HG03159 (cell line): ENCODE measurements around the gene TRIM23.
A peak's percentile ranks its signal among the peaks of the same experiment; 100 is the strongest.
"Not testable (repeated sequence)": the region's sequence is repeated elsewhere in the genome, so short reads cannot be mapped to it uniquely, and the experiment has no call there.

Experiments used
- ATAC-seq: cut with Tn5 transposase; IDR thresholded peaks from one replicate; pipeline ENCODE4 v1.9.1; 2021; ENCODE audit warnings: mild to moderate bottlenecking, moderate library complexity; ENCODE audit not compliant: unreplicated experiment

TRIM23 gene

DNA sequence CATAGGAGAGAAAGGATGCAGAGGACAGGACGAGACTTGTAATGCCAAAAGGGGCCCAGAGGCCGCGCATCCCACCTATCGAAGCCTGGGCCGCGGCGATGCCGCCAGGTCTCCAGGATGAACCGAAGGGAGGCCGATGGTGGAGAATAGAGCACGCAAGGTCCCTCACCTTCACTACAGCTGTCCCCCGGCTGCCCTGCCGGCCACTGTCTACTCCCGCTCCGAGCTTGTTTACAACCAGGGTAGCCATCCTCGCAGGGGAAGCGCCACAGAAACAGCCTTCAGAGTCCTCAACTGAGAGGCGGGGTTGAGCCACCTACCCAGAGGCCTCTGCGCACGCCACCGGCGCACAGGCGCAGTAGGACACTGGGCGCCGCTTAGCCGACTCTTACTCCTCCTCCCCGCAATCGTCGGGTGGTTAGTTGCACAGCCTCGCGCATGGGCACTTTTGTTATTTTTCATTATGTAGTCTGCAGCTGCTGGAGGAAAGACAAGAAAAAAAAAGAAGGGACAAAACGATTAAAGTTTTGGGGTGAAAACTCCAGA, at the start of gene TRIM23:
Gene TRIM23 (minus strand): TSS at position 309 of the 546 bp plus-strand sequence. CDS start 59 bp downstream, at position 250.
- ATAC-seq, result peak; percentile 93

GRCh38 chr5:65672796-65673195, 48.7 kb upstream of the TRIM23 start:
- no peak for ATAC-seq

- ATAC-seq, result no peak
Observed at GRCh38 chr5:65668696-65669095, 44.6 kb upstream of the TRIM23 start.

DNA sequence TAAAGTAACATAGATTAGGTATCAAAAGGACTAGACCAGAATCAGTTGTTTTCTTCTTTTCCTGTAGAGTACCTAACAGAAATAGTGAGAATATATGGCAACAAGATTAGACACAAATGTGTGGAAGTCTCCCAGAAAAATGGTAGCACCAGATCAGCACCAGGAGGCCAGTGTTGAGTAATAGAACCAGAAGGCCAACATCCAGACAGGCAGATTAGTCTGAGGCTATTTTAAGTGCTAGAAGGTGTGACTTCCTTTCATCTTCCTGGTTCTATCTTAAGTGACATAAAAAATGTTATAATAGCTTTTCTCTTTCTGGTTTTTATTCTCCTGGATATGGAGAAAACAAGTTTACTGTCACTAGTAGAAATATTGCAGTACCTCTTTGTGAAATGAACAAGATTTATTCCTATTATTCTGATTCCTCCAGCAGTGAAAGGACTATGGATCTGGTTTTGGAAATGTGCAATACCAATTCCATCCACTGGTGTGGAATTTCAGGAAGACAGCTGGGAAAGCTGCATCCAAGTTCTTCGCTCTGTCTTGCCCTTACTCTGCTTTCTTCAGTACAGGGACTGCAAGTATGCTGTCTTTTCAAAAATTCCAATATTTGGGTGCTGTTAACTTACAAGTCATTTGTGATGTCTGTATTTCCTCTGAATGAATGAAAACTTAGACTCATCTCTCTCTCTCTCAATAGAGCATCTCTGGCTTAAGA, 39.8 kb upstream of the TRIM23 start:
- no peak for ATAC-seq

- no peak for ATAC-seq
Observed at GRCh38 chr5:65654713-65655112, 30.6 kb upstream of the TRIM23 start.

GRCh38 chr5:65651144-65651543, 27.0 kb upstream of the TRIM23 start:
- ATAC-seq, result no peak

DNA sequence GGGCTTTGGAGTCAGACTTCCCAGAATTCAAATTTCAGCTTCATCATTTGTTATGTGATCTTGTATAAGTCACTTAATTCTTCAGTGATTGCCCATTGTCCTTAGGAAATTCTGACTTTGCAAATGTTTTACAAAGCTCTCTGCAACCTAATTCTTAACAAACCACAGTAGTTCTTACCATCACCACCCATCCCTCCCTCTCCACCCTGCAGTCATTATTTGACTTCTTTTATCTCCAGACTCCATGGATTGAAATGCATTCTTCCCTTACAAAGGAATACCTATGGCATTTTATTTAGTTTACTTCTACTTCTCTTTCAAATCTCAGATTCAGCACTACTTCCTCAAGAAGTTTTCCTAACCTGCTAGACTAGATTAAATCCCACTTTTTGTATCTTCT, 23.8 kb upstream of the TRIM23 start:
- no peak for ATAC-seq

GRCh38 chr5:65646938-65647337, 22.8 kb upstream of the TRIM23 start:
- no peak for ATAC-seq

DNA sequence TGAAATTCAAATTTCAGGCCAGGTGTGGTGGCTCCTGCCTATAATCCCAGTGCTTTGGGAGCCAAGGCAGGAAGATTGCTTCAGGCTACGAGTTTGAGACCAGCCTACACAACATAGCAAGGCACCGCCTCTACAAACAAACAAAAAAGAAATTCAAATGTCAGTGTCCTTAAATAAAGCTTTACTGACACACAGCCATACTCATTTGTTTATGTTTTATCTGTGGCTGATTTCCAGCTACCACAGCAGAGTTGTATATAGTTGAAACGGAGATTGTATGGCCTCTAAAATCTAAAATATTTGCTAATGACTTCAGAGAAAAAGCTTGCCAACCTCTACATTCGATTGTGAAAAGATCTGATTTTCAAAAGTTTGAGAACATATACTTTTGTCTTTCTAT, 16.1 kb upstream of the TRIM23 start:
- ATAC-seq, result no peak

DNA sequence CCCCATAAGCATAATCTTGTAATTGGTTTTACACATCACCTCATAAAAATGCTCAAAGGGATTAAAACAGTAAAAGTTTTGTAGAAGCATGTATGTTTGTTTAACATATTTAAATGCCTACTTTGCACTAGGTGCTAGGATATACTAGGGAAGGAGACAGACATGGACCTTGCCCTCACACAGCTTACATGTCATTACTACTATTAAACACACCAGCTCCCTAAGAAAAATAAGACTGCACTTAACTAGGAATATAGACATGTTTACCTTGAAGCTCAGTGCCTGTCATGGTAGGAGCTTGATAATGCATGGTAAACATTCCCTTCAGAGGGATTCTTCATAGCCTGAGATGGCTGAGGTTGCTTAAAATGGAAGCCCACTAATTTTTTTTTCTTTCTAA, 6.8 kb upstream of the TRIM23 start:
- no peak for ATAC-seq

GRCh38 chr5:65625743-65626142, 1.6 kb upstream of the TRIM23 start:
- ATAC-seq, result no peak

GRCh38 chr5:65624571-65625555, 730 bp upstream of the TRIM23 start, which contains the start of the genes SHLD3 and TRAPPC13:
Gene SHLD3, plus strand, starts transcription at chr5:65625027. Its CDS starts 4,561 bp downstream, at chr5:65629588.
Gene TRAPPC13, plus strand, starts transcription at chr5:65625027. Its CDS starts 34 bp downstream, at chr5:65625061.
- ATAC-seq, result peak; percentile 76

DNA sequence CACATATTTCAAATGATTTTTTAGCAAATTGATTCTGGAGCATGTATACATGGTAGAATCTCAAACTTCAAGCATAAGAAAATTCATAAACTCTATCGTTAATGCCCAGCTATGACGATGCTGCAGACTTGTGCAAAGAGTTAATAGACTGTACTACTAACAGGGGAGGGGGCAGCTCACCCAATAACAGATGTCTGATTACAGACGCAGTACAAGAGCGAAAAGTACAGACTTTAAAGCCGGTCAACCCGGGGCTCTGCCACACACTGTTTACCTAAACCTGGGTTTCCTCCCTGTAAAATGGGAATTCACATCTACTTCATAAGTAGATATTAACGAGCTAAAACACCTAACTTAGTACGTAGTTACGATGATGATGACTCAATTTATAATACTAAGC, 651 bp downstream of the TRIM23 start:
- ATAC-seq, result no peak

DNA sequence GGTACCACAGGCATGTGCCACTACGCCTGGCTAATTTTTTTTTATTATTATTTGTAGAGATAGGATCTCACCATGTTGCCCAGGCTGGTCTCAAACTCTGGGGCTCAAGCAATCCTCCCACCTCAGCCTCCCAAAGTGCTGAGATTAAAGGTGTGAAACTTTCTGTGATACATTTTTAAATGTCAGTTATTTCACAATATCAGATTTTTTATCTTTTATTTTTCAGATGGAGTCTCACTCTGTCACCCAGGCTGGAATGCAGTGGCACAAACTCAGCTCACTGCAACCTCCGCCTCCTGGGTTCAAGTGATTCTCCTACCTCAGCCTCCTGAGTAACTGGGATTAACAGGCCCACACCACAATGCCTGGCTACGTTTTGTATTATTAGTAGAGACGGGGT, 2.2 kb downstream of the TRIM23 start:
- ATAC-seq, result not testable (repeated sequence)

DNA sequence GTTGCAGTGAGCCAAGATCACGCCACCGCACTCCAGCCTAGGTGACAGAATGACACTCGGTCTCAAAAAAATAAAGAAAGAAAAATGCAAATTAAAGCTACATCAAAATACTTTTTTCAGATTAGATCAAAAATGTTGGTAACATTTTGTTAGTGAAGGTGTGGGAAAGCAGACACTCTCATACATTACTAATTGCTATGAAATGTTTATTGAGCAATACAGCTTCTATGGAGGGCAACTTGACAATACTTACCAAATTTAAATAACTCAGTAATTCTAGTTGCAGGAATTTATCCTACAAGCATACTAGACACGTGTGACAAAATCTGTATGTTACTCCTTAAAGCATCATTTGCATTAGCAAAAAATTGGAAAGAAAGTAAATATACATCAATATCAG, 4.1 kb downstream of the TRIM23 start:
- ATAC-seq, result no peak

DNA sequence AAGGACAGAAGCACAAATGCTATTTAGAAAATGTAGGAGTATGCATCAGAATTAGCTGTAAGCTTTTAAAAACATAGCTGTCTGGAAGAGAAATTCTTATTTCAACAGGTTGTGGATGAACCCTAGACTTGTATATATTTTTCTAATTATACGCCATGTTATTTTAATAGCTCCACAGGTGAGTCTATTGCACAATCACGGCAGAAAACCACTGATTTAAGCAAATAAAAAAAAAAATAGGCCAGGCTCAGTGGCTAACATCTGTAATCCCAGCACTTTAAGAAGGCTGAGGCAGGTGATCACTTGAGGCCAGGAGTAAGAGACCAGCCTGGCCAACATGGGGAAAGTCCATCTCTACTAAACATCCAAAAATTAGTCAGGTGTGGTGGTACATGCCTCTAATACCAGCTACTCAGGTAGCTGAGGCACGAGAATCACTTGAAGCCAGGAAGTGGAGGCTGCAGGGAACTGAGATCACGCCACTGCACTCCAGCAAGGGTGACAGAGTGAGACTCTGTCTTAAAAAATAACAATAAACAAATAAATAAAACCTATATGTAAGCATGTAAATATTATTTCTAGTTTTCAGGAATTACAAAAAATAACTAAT, 11.7 kb downstream of the TRIM23 start:
- ATAC-seq, result no peak

- ATAC-seq, result no peak
Observed at GRCh38 chr5:65611524-65611923, 12.6 kb downstream of the TRIM23 start.

- not testable (repeated sequence) for ATAC-seq
Observed at GRCh38 chr5:65601761-65602160, 22.4 kb downstream of the TRIM23 start.

DNA sequence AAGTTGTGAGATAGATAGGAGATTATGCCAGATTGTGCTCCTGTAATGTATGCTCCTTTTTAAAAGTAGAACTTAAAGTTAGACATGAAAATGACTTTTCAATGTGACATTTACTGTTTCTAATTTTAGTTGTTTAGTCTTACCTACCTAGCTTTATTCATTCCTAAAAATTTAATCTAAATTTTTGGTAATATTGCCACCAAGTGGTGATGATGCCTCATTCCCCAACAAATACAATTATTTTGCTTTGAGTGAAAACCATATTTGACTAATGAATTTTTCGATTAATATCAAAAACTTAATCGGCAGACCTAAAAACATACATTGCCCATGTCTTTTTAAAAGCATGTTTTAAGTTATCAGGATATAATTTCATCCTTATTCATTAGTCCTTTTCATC, 35.4 kb downstream of the TRIM23 start:
- no peak for ATAC-seq

DNA sequence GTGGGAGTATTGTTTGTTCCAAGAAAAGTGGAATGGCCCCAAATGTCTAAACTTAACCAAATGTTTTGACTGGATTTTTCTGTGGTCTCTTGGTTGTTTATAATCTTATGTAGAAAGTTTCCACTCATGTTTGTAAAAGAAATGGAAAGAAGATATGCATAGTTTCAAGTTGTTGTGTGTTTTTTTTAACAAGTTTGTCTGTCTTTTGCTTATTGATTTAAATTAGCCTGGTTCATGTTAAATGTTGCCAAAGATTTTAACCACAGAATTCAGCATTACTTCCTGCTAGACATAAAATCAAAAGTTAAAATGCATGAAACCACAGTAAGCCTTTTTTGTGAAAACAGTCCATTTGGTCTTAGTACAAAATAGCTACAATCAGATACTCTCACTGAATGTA, 47.0 kb downstream of the TRIM23 start:
- no peak for ATAC-seq
